ENCODE measurements around the gene AKAP6.

AKAP6 gene

GRCh38 chr14:32426586-32427388 is 97.7 kb downstream of the AKAP6 start:
- H3K4me3 ChIP-seq (ENCODE audit: low read depth, low read length): no peak overlapping the region
- no peak for TF ChIP-seq CTCF (IDR thresholded peaks at IDR 0.05; ENCODE audit: borderline replicate concordance, insufficient read depth, low read depth, low read length)

GRCh38 chr14:32427726-32428528 is 98.8 kb downstream of the AKAP6 start:
- TF ChIP-seq CTCF (IDR thresholded peaks at IDR 0.05; ENCODE audit: borderline replicate concordance, insufficient read depth, low read depth, low read length): no peak
- no peak overlapping the region for H3K4me3 ChIP-seq (ENCODE audit: low read depth, low read length)

GRCh38 chr14:32428875-32429274 is 99.8 kb downstream of the AKAP6 start:
- no peak for TF ChIP-seq CTCF (IDR thresholded peaks at IDR 0.05; ENCODE audit: borderline replicate concordance, insufficient read depth, low read depth, low read length)
- no peak overlapping the region for H3K4me3 ChIP-seq (ENCODE audit: low read depth, low read length)

- no peak for TF ChIP-seq CTCF (IDR thresholded peaks at IDR 0.05; ENCODE audit: borderline replicate concordance, insufficient read depth, low read depth, low read length)
- no peak overlapping the region for H3K4me3 ChIP-seq (ENCODE audit: low read depth, low read length)
Measured at GRCh38 chr14:32430326-32430725, 101.2 kb downstream of the AKAP6 start.

- TF ChIP-seq CTCF (IDR thresholded peaks at IDR 0.05; ENCODE audit: borderline replicate concordance, insufficient read depth, low read depth, low read length): no peak
- no peak overlapping the region for H3K4me3 ChIP-seq (ENCODE audit: low read depth, low read length)
Measured at GRCh38 chr14:32432813-32433538, 103.9 kb downstream of the AKAP6 start.

- H3K4me3 ChIP-seq (ENCODE audit: low read depth, low read length): no peak overlapping the region
- TF ChIP-seq CTCF (IDR thresholded peaks at IDR 0.05; ENCODE audit: borderline replicate concordance, insufficient read depth, low read depth, low read length): no peak
Measured at GRCh38 chr14:32434180-32434579, 105.1 kb downstream of the AKAP6 start.

Measured in GM12875 (cell line).